ENCODE results near the gene SKOR2. TPM values are rescaled to one million over a fixed set of nuclear protein-coding genes. Genes with fewer than 3 reads are reported as not detected.

The SKOR2 gene
- total RNA-seq: not detected
- long read RNA-seq: 0 reads

GRCh38 chr18:47251289-47252120 lies at the start of gene SKOR2:
SKOR2 (minus strand) TSS chr18:47251660; CDS start chr18:47249183, 2,477 bp downstream.
- Histone ChIP-seq H3K9me3 (no peaks in the 10 kb centered on the region), H3K36me3 (no peaks in the 10 kb centered on the region), H3K4me1 (peaks cover 0 to 4% (median 0%) of the 10 kb centered on the region in 4 donors), H3K27me3 (peaks cover 13 to 53% of the 10 kb centered on the region in 2 donors), H3K4me3 (no peak within 1 kb of the TSS), H3K27ac (no peak within 1 kb of the TSS)
- ATAC-seq (no peak), DNase-seq (no peak)
- WGBS (ENCODE audit: insufficient coverage, low coverage, low lambda C conversion rate, missing lambda C conversion rate): 0% methylated on average over 5 of the region's 55 CpGs
- intact Hi-C loops (cut with DNase I): no loop called here
- TF ChIP-seq POLR2A (IDR thresholded peaks at IDR 0.05): no peak
- TF ChIP-seq, protein P1, sequence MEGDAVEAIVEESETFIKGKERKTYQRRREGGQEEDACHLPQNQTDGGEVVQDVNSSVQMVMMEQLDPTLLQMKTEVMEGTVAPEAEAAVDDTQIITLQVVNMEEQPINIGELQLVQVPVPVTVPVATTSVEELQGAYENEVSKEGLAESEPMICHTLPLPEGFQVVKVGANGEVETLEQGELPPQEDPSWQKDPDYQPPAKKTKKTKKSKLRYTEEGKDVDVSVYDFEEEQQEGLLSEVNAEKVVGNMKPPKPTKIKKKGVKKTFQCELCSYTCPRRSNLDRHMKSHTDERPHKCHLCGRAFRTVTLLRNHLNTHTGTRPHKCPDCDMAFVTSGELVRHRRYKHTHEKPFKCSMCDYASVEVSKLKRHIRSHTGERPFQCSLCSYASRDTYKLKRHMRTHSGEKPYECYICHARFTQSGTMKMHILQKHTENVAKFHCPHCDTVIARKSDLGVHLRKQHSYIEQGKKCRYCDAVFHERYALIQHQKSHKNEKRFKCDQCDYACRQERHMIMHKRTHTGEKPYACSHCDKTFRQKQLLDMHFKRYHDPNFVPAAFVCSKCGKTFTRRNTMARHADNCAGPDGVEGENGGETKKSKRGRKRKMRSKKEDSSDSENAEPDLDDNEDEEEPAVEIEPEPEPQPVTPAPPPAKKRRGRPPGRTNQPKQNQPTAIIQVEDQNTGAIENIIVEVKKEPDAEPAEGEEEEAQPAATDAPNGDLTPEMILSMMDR (IDR thresholded peaks at IDR 0.05): no peak

GRCh38 chr18:47296462-47296861 lies 45.0 kb upstream of the SKOR2 start:
- Histone ChIP-seq H3K36me3 (no peaks in the 10 kb centered on the region), H3K27me3 (no peaks in the 10 kb centered on the region), H3K27ac (no peak overlapping the region), H3K9me3 (no peaks in the 10 kb centered on the region), H3K4me3 (no peak overlapping the region), H3K4me1 (no peaks in the 10 kb centered on the region)
- DNase-seq: no peak
- ATAC-seq: no peak
- WGBS (ENCODE audit: insufficient coverage, low coverage, low lambda C conversion rate, missing lambda C conversion rate): 25% methylated on average over 1 of the region's 1 CpG
- intact Hi-C loops (cut with DNase I): no loop called here
- TF ChIP-seq, protein P1 (IDR thresholded peaks at IDR 0.05): no peak
- TF ChIP-seq POLR2A (IDR thresholded peaks at IDR 0.05): no peak

DNA sequence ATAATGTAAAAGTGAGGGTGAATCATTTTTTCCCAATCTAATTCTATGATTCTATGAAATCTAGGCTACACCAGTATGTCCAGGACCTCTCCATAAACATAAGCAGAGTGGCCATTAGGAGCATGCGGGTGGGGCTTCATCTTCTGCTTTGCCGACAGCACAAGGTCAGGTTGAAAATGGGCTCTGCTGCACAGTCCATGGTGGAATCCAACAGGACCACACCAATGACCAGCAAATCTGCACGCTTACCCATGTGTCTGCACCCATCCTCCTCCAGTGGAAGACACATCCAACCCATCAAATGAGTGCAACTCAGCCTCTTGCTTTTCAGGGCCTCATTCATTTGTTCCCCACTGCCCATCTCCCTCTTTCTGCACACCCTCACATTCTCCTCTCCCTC lies 43.3 kb upstream of the SKOR2 start:
- Histone ChIP-seq H3K27me3 (no peaks in the 10 kb centered on the region), H3K36me3 (no peaks in the 10 kb centered on the region), H3K4me3 (no peak overlapping the region), H3K27ac (no peak overlapping the region), H3K4me1 (no peaks in the 10 kb centered on the region), H3K9me3 (no peaks in the 10 kb centered on the region)
- TF ChIP-seq, protein P1 (IDR thresholded peaks at IDR 0.05): no peak
- TF ChIP-seq POLR2A (IDR thresholded peaks at IDR 0.05): no peak
- DNase-seq (no peak), ATAC-seq (no peak)
- intact Hi-C loops (cut with DNase I): no loop called here
- 52% methylated on average over 2 of the region's 3 CpGs for WGBS (ENCODE audit: insufficient coverage, low coverage, low lambda C conversion rate, missing lambda C conversion rate)

DNA sequence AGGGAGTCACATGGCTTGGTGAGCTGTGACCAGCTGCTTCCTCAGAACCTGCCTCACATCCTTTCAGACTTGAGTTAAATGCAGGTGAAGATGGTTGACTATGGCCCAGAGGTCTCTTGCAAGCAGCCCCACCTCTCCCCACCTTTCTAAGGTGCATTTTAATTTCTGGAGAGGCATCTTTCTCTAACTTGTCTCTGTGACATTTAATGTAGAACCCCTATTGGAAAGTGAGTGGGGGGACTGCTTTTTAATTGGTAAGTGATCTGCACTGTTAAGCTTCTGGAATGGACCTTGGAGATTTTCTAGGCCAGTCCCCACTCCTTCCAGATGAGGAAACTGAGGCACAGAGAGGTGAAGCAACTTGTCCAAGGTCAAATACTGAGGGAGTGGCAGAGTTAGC lies 37.3 kb upstream of the SKOR2 start:
- H3K36me3 ChIP-seq: no peaks in the 10 kb centered on the region
- intact Hi-C loops (cut with DNase I): no loop called here
- ATAC-seq (no peak), DNase-seq (no peak)
- TF ChIP-seq, protein P1 (IDR thresholded peaks at IDR 0.05): no peak
- no peak for TF ChIP-seq POLR2A (IDR thresholded peaks at IDR 0.05)
- no peak overlapping the region for H3K27ac ChIP-seq
- H3K27me3 ChIP-seq: no peaks in the 10 kb centered on the region
- no peaks in the 10 kb centered on the region for H3K4me1 ChIP-seq
- H3K9me3 ChIP-seq: no peaks in the 10 kb centered on the region
- H3K4me3 ChIP-seq: no peak overlapping the region

All from right lobe of liver (tissue), 6 donors.